KMS-11 (cell line): ENCODE data around the gene MSI2.

ENCODE experiments used
- H2AFZ ChIP-seq: fragments of 200-600 bp; sonication (generic); 2 replicates; pipeline ENCODE4 v1.6.1; 2016; ENCODE audit warnings: antibody characterized with exemption, mixed run types, low read depth
- H3K27ac ChIP-seq: fragments of 200-600 bp; sonication (generic); 2 replicates; pipeline ENCODE4 v1.6.1; 2016; ENCODE audit warnings: mild to moderate bottlenecking, mixed run types
- H3K27me3 ChIP-seq: fragments of 200-600 bp; sonication (generic); 2 replicates; pipeline ENCODE4 v1.6.1; 2017; ENCODE audit warnings: mild to moderate bottlenecking, low read depth, mixed run types, moderate library complexity; ENCODE audit not compliant: insufficient read depth
- H3K36me3 ChIP-seq: fragments of 200-600 bp; sonication (generic); 2 replicates; pipeline ENCODE4 v1.6.1; 2017; ENCODE audit warnings: mild to moderate bottlenecking, mixed run types; ENCODE audit not compliant: insufficient read depth
- H3K4me1 ChIP-seq: fragments of 200-600 bp; sonication (generic); 2 replicates; pipeline ENCODE4 v1.6.1; 2016; ENCODE audit warnings: mild to moderate bottlenecking, low read depth, mixed run types; ENCODE audit not compliant: poor library complexity, severe bottlenecking
- H3K4me2 ChIP-seq: fragments of 200-600 bp; sonication (generic); 2 replicates; pipeline ENCODE4 v1.7.0; 2016; ENCODE audit warnings: mild to moderate bottlenecking, mixed run types
- H3K4me3 ChIP-seq: fragments of 200-600 bp; sonication (generic); IDR thresholded peaks from 2 replicates; pipeline ENCODE4 v1.6.1; 2017; ENCODE audit warnings: low read depth, low read length, mixed read lengths; ENCODE audit not compliant: insufficient read depth
- H3K79me2 ChIP-seq: fragments of 200-600 bp; sonication (generic); 2 replicates; pipeline ENCODE4 v1.6.1; 2016; ENCODE audit warnings: low read depth, mixed run types; ENCODE audit not compliant: insufficient read depth
- H3K9ac ChIP-seq: fragments of 200-600 bp; sonication (generic); 2 replicates; pipeline ENCODE4 v1.6.1; 2016; ENCODE audit warnings: mild to moderate bottlenecking, mixed run types
- H4K20me1 ChIP-seq: fragments of 200-600 bp; sonication (generic); 2 replicates; pipeline ENCODE4 v1.6.1; 2016; ENCODE audit warnings: mild to moderate bottlenecking, mixed run types; ENCODE audit not compliant: insufficient read depth
- CTCF ChIP-seq: fragments of 200-600 bp; sonication (generic); conservative IDR thresholded peaks from 2 replicates; pipeline ENCODE4 v1.6.1; 2017; ENCODE audit warnings: low read depth, mild to moderate bottlenecking, antibody characterized with exemption, low read length, moderate library complexity, mixed read lengths

MSI2 gene

GRCh38 chr17:57726213-57726790 is 470.0 kb downstream of the MSI2 start:
- no peaks in the 10 kb centered on the region for H3K27me3 ChIP-seq
- H2AFZ ChIP-seq: no peak overlapping the region
- H3K36me3 ChIP-seq: no peaks in the 10 kb centered on the region
- no peak overlapping the region for H3K27ac ChIP-seq
- H3K4me2 ChIP-seq: no peak overlapping the region
- H4K20me1 ChIP-seq: no peaks in the 10 kb centered on the region
- H3K4me1 ChIP-seq: no peaks in the 10 kb centered on the region
- TF ChIP-seq CTCF: no peak
- H3K79me2 ChIP-seq: no peaks in the 10 kb centered on the region
- no peak overlapping the region for H3K4me3 ChIP-seq
- no peak overlapping the region for H3K9ac ChIP-seq

GRCh38 chr17:57726838-57727237 is 470.5 kb downstream of the MSI2 start:
- Histone ChIP-seq H4K20me1 (no peaks in the 10 kb centered on the region), H2AFZ (no peak overlapping the region), H3K4me3 (no peak overlapping the region), H3K27ac (no peak overlapping the region), H3K9ac (no peak overlapping the region), H3K27me3 (no peaks in the 10 kb centered on the region), H3K36me3 (no peaks in the 10 kb centered on the region), H3K4me1 (no peaks in the 10 kb centered on the region), H3K4me2 (no peak overlapping the region), H3K79me2 (no peaks in the 10 kb centered on the region)
- no peak for TF ChIP-seq CTCF

GRCh38 chr17:57727630-57728175 is 471.4 kb downstream of the MSI2 start:
- no peaks in the 10 kb centered on the region for H3K79me2 ChIP-seq
- H3K27ac ChIP-seq: no peak overlapping the region
- no peak overlapping the region for H3K4me2 ChIP-seq
- no peaks in the 10 kb centered on the region for H3K36me3 ChIP-seq
- H2AFZ ChIP-seq: no peak overlapping the region
- H3K4me3 ChIP-seq: no peak overlapping the region
- no peak overlapping the region for H3K9ac ChIP-seq
- no peaks in the 10 kb centered on the region for H4K20me1 ChIP-seq
- H3K27me3 ChIP-seq: no peaks in the 10 kb centered on the region
- no peak for TF ChIP-seq CTCF
- H3K4me1 ChIP-seq: no peaks in the 10 kb centered on the region

- Histone ChIP-seq H3K4me2 (no peak overlapping the region), H2AFZ (no peak overlapping the region), H3K9ac (no peak overlapping the region), H3K27me3 (no peaks in the 10 kb centered on the region), H3K36me3 (no peaks in the 10 kb centered on the region), H3K4me1 (no peaks in the 10 kb centered on the region), H3K27ac (no peak overlapping the region), H4K20me1 (no peaks in the 10 kb centered on the region), H3K4me3 (no peak overlapping the region), H3K79me2 (no peaks in the 10 kb centered on the region)
- no peak for TF ChIP-seq CTCF
Measured at GRCh38 chr17:57730026-57730701, 473.8 kb downstream of the MSI2 start.
